Globus pallidus (tissue), 1 donor: ENCODE results near the gene OGN.

Experiments used
- DNase-seq: peaks from one replicate; pipeline ENCODE4 v3.0.0-alpha.2; 2015; ENCODE audit warnings: low spot score

Gene OGN

GRCh38 chr9:92402826-92403745, 1.3 kb downstream of the OGN start:
- no peak for DNase-seq

- no peak for DNase-seq
Measured at GRCh38 chr9:92402360-92402759, 2.0 kb downstream of the OGN start.

- DNase-seq, result no peak
Measured at GRCh38 chr9:92397853-92398252, 6.5 kb downstream of the OGN start.

- no peak for DNase-seq
Measured at GRCh38 chr9:92395617-92396016, 8.8 kb downstream of the OGN start.

- no peak for DNase-seq
Measured at GRCh38 chr9:92393686-92394085, 10.7 kb downstream of the OGN start.

- DNase-seq, result no peak
Measured at GRCh38 chr9:92392690-92393089, 11.7 kb downstream of the OGN start.

- DNase-seq, result no peak
Measured at GRCh38 chr9:92385953-92386352, 18.4 kb downstream of the OGN start.

- no peak for DNase-seq
Measured at GRCh38 chr9:92385477-92385876, 18.9 kb downstream of the OGN start.

- no peak for DNase-seq
Measured at GRCh38 chr9:92385001-92385400, 19.4 kb downstream of the OGN start.

- no peak for DNase-seq
Measured at GRCh38 chr9:92384375-92384774, 20.0 kb downstream of the OGN start.

GRCh38 chr9:92381775-92382174, 22.6 kb downstream of the OGN start:
- no peak for DNase-seq

GRCh38 chr9:92380603-92381002, 23.8 kb downstream of the OGN start:
- DNase-seq, result no peak

- DNase-seq, result no peak
Measured at GRCh38 chr9:92378865-92379560, 25.4 kb downstream of the OGN start.

GRCh38 chr9:92377876-92378275, 26.5 kb downstream of the OGN start:
- DNase-seq, result no peak

- DNase-seq, result no peak
Measured at GRCh38 chr9:92373167-92373566, 31.2 kb downstream of the OGN start.

- DNase-seq, result no peak
Measured at GRCh38 chr9:92369075-92369474, 35.3 kb downstream of the OGN start.

- no peak for DNase-seq
Measured at GRCh38 chr9:92360083-92360482, 44.3 kb downstream of the OGN start.

GRCh38 chr9:92359394-92359995, 44.9 kb downstream of the OGN start:
- no peak for DNase-seq

- DNase-seq, result no peak
Measured at GRCh38 chr9:92353051-92353450, 51.3 kb downstream of the OGN start.

GRCh38 chr9:92350740-92351133, 53.6 kb downstream of the OGN start:
- no peak for DNase-seq

- DNase-seq, result no peak
Measured at GRCh38 chr9:92349771-92350739, 54.3 kb downstream of the OGN start.

- no peak for DNase-seq
Measured at GRCh38 chr9:92345582-92345981, 58.8 kb downstream of the OGN start.
